HG03460 (cell line): ENCODE results near the gene CACHD1.
"Not testable (repeated sequence)": the region's sequence is repeated elsewhere in the genome, so short reads cannot be mapped to it uniquely, and the experiment has no call there.

Experiments used
- ATAC-seq: cut with Tn5 transposase; IDR thresholded peaks from one replicate; pipeline ENCODE4 v1.9.1; 2021; ENCODE audit not compliant: unreplicated experiment

Gene CACHD1

DNA sequence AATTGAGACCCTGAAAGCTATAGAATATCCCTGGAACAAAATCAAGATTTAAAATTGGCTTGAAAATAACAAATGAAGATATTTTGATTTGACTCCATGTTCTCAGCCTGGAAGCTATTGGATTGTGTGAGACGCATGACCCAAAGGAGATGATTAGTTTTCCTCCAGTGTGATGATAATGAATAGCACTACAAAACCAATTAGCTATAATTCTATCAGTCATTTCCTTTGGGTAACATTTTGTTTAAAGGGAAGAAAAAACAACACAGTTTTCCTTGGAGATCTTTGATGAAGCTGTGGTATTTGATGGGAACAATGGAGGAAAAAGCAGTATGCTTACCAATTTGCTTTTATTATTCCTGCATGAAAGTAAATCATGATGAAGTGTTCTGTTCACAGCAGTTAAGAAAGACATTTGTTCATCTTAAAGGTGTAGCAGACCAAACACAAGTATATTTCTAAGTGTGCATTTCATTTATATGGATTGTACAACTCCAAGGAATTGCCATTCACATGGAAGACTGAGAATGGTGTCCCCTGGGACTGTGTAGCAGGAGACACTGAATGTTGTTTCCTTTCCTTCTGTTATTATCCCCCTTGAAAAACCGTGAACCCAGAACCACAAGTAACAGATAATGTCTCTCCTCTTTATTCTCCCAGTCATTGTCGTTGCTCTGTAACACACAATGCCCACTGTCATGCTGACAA, 111.4 kb downstream of the CACHD1 start:
- no peak for ATAC-seq

DNA sequence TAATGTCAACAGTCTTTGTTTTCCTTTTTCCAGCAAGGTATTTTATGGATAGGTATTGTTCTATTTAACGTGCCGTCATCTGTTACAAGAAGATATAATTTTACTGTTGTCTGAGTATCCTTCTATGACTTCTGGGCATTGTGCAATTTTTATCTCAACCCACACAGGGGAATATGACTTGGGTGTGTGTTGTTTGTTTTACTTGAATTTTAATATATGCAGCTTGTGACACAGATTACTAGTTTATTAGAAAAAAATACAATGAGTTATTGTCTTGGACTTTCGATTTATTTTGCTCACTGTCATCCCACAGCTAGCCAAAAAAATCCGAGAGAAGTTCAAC, 111.9 kb downstream of the CACHD1 start:
- ATAC-seq, result no peak

DNA sequence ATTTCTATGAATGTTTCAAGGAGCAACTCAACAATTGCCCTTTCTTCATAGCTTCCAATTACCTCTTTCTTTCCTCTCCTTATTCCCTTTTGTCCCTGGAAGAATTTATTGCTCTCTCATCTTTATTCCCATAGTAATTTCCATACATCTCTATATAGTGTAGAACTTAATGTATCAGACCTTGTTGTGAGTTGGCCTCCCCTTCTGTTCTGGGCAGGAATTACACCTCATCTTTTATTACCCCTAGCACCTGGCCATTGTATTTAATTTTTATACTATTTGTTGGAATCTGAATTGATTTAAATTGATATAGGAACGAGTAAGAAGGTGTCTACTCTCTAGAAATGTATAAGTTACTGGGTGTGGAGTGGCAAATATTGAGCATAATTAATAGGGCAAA, 114.5 kb downstream of the CACHD1 start:
- no peak for ATAC-seq

DNA sequence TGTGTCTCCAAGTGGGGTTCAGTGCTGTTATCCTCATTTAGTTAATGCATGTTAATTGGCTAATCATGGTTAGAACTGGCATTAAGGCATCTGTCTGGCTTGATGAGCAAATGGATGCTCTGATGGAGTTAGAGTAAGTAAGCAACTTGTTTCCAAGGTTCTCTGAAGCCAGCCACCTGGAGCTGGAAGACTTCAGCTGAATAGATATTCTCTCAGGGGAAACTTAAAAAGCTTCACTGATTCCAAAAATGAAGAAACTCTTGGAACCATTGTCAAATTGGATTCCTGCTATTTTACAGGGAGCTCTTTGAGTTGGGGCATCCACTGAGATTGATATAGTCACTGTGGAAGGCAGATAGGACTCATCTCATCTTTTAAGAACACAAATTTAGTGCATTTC, 118.9 kb downstream of the CACHD1 start:
- no peak for ATAC-seq

DNA sequence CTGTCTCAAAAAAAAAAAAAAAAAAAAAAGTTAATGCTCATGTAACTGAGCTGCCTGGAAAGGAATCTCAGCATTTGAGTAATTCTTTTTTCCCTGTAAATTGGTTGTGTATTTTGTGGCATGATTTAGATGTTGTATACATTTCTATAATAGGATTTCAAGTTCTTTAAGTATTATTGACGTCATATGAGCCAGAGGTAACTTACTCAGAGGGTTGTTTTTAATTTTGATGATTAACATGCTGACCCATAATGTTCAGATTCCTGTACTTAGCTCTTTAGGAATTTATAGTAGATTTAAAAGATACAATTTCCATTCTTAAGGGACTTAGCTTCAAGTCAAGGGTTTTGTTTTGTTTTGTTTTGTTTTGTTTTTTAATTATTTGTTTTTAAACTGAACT, 120.4 kb downstream of the CACHD1 start:
- ATAC-seq, result no peak

DNA sequence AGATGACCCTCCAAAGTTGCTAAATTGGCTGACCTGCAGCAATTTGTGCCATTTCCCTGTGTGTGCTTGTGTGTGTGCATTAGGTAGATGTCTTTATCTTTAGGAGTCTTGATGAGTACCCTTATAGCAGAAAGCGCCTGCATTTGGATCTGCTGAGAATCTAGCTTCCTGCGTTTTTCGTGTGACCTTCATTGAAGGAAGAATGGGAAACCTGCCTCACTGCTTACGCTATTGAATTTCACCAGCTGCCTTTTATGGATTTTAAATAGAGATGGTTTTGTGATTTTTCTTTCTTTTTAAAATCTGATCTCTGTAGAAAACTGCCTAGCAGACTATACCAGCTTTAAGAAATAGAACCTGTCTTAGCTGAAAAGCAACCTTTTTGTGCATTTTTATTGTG, 124.5 kb downstream of the CACHD1 start:
- ATAC-seq, result no peak

DNA sequence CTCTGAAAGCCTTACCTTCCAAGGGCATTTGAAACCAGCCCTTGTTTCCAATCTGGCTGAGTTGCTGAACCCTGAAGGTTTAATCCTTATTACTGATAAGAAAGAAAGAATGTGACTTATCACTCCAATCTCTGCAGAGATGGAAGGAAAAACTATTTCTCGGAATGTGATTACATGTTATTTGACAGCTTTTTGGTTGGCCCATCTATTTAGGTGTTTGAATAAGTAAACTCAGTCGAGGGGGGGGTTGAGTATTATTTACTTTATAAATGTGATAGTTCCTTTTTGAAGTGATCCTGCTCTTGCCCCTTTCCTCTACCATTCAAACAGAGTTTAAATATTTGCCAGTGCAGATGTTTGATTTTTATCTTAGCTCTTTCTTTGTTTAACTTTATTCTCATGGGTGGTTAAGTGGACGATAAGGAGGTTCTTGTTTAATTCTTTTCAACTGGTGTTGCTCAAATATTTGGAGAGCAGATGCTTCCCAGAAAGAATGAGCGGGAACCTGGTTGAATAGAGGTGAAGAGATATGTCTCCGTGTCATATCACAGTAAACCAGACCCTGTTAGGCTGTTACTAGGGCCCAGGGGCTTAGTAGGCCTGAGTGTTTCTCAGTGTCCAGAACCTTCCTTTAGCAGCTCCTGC, 126.1 kb downstream of the CACHD1 start:
- no peak for ATAC-seq

DNA sequence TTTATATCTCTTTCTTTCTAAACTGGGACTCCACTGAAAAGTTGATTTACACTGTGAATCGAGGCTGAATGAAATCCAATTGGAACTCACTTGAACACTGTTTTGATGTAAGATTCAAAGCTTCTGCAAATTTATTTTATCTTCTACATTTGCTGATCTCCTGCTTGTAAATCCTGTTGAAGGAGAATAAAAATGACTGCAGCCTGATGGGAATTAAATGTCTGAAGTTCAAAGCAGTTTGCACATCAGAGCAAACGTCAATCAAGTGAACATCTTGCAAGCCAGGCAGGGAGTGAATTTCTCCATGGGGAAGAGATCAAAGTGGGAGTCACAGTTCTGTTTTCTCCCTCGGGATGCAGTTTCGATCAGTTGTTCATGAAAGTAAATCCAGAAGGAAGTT, 127.2 kb downstream of the CACHD1 start:
- no peak for ATAC-seq

DNA sequence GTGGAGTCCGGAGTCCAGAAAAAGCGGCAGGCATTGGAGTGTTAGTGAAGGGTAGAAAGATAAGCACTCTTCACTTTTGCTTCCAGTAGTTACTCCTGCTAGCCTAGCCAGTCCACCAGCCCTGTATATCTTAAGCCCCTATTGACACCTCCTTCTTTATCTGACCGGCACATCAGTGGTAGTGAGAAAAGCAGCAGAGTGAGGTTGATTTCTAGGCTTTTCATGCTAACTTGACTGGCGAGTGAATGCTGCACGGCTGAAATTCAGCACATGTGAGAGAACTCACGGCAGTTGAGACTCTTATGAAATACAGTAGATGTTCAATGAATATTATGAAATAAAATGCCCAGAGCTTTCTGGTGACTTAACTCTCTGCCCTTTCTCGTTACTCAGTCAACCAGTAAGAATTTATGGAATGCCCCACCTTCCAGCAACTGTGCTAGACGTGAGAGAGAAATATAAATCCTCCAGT, 128.2 kb downstream of the CACHD1 start:
- no peak for ATAC-seq

DNA sequence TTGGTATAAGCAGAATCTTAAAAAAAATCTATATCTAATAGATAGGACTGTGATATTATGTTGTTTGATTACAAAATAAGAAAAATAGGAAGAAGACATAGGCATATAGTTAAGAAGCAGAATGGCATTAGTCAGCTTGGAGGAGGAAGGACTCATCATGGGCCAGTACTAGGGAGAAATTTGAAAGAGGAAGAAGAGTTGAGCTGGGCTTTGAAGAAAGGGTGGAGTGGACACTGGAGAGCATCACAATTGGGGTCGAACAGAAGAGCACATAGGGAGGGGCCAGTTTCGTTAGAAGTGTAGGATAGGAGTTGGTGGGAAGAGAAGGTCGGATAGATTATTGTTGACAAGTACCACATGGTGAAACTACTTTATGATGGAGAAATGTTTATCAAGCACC, 129.3 kb downstream of the CACHD1 start:
- no peak for ATAC-seq

DNA sequence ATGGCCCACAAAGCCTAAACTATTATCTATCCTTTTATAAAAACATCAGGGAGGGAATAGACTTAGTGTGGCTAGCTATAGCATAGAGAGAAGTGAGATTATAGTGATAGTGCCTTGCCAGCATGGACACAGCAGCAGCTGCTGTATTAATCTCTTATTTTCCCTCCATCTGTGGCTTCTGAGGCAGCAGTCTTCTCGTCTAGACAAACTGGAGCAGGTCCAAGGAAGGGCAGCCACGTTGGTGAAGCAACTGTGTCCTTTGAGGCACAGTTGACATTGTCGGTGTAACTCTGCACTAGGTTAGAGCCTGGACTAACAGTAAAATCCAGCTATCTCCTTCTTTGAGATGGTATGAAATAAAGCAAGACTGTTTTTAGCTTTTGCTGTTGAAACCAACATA, 131.3 kb downstream of the CACHD1 start:
- ATAC-seq, result no peak

DNA sequence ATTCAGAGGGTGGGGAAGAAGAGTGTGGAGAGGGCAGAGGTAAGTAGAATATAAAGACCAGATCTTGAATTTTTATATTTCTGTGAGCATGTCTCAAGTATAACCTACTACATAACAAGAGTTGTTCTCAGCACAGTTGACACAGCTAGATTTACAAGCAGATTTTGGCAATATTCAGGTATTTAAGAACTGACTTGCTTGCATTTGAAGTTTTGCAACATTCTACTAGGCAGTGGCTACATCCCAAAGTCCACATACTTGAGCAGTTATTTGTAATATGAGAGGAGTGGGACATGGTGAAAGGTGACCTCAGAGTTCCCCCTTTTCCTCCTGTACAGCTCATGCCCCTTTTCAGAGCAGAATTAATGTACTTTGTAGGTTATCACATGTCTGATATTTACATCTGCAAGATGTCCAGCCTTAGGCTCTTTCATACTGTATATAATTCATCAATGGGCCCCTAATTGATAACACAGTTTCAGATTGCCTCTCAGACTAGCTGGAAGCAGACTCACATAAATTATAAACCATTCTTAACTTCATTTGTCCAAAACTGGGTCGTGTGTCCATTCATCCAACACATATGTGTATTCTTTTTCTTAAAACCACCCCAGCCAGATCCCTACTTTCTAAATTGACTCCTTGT, 138.2 kb downstream of the CACHD1 start:
- no peak for ATAC-seq

DNA sequence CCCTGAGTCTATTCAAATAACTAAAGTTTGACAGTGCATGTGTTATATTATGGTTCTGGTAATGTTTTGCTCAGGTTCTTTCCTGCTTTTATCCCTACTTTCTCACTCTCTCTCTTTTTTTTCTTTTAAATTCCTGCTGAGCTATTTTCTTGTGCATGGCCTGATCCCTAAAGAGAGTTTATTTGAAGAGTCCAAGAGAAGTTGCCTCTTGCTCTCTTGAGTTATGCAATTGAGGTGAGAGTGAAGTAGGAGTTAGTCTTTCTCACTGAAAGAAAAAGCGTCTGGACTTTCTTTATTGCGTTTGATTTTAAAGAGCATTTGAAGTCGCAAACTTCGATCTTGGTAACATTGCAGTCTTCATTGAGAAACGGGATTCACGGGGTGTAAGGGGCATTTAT, 138.7 kb downstream of the CACHD1 start:
- ATAC-seq, result no peak

DNA sequence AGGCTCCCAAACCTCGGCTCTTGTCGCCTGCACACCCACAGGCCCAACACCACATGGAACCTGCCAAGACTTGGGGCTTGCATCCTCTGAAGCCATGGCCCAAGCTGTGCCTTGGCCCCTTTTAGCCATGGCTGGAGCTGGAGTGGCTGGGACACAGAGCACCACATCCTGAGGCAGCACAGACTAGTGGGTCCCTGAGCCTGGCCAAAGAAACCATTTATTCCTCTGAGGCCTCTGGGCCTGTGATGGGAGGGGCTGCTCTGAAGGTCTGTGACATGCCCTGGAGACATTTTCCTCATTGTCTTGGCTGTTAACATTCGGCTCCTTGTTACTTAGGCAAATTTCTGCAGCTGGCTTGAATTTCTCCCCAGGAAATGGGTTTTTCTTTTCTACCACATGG, 141.0 kb downstream of the CACHD1 start:
- ATAC-seq, result not testable (repeated sequence)

DNA sequence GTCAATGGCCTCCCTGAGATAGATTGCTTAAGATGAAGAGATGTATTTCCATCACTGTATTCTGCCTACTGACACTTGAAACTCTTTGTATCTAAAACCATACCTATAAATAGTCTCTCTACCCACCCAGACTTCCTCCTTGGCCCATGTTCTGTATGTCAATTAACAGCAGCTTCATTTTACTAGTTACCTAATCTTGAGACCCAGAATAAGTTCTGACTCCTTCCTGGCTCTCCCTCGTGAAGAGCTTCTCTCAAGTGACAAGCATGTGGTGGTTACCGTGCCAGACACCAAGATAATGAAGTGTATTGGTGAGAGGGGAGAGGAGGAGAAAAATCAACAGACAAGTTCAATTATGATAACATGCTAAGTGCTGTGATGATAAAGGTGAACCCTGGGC, 146.1 kb downstream of the CACHD1 start:
- no peak for ATAC-seq

DNA sequence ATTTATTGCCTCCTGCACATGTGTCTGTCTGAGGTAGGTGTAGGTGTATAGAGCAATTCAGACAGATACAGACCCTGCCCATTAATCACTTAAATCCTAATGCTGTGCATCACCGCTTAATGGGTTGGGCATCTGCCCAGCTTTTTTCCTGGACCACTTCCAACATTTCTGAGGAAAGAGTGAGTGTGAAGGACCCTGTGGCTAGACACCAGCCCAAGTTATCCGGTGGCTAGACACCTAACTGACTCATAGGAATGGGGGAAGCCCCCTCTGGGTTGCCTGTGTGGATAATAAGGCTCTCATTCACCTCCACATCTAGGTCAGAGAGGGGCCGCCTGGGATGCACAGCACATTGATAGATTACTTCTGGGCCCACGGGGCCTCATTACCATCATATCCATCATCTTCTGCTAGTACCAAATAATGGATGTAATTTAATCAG, 153.8 kb downstream of the CACHD1 start:
- ATAC-seq, result no peak

DNA sequence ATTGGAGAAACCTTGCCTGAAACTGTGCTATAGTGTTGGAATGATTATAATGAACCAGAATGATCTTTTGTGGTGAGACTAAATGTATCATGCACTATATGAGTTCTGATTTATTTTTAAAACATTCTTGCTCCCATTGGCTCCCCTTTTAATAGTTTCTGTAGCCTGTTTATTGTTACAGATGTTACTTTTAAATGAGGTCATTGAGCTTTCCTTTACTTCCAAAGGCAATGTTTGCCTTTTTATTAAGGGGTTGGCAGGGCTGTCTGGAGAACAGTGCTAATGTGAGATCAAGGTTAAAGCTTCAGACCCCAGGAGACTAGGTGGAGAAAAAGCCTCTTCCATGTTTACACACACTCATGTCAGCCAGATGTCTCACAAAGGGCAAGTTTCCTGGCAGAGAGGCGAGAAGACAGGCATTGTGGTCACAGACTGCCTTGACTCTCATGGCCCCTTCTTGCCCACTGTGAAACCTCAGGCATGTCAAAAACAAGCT, 154.3 kb downstream of the CACHD1 start:
- no peak for ATAC-seq

DNA sequence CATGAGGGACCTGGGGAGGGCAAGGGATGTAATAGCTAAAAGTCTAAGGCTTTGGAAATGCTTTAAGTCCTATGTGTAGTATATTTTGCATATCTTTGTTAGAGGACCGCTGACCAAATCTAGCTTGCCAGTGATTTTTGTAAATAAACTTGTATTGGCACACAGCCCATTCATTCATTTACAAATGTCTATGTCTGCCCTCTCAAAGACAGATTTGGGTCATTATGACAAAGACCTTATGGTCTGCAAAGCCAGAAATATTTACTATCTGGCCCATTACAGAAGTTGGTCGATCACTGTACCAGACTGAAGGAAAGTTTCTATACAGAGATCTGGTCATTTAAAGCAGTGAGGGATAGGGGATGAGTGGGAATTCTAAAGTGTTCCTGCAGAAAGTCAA, 154.9 kb downstream of the CACHD1 start:
- ATAC-seq, result no peak

DNA sequence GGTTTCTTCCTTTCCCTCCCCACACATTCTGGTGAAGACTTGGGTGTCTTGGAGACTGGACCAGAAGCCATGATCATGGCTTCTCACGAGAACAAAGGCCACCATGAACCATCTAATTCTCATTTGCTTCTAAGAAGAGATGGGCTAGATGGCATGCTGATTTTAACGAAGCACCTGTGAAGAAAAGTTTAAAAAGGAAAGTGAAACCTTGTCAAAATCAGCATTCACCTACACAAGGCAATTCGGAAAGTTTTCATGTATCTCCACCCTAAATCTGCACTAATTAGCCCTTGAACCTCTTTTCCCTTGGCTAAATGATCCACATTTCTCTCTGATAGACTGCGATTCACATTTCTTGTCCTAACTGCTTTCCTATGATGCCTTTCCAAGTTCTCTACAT, 160.7 kb downstream of the CACHD1 start:
- ATAC-seq, result no peak

DNA sequence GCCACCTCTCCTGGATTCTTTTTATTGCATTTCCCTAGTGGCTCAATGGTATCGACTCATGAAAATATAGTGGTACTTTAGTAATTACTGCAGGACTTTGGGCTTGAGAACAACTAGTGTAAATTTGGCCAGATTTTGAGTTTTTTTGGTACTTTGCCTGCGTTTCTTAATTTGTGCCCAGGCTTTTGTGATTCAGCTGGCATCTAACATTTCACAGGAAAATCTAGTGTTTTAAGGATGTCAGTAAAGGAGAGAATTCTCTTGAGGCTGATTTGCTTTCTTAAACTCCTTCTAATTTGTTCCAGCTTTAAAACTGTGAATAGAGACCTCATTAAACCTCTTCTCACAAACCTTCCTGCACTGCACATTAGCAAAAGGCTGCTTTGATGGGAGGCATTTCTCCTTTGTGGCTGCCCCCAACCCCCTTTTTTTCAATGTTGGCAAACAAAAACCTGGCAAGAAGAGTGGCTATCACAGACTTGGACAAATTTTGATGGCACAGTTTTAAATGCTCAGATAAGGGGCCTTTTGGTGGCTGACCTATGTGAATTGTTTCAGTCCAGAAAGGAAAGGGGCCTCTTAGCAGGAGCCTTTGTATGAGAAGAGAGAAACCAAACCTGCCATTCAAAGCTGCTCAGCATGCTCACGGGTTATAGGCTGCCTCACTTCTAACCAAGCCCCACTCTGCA, 161.6 kb downstream of the CACHD1 start:
- ATAC-seq, result no peak

DNA sequence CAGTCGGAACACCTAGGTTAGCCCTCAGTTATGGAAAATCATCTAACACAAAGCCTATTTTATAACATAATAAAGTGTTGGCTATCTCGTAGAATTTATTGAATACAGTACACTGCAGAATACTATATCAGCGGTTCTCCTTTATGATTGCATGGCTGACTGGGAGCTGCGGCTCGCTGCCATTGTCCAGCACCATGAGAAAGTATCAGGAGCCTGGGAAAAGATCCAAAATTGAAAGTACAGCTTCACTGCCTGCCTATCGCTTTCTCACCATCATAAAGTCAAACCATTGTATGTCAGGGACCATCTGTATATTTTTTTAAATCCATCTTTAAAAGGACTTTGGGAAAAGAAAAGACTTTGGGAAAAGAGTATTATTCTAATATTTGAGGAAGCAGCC, 163.0 kb downstream of the CACHD1 start:
- no peak for ATAC-seq

DNA sequence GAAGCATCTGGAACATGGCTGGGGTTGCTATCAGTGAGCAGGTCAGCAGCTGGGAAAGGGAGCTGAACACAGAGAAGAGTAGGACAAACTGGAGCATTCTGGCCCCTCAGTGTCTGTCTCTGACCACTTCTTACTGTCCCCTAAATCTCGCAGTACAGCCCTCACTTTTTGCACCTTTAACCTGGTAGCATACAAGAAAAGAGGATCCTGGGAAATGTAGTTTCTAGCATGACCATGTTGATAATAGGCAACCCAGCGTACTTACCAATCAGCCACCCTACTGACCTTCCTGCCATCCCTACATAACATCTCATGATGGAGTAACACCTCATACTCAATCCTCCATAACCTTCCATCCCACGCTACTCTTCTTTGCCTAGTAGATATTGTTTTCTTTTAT, 175.8 kb downstream of the CACHD1 start:
- no peak for ATAC-seq
